ENCODE data around the gene ZIM2. TPM values are rescaled to one million over a fixed set of nuclear protein-coding genes. Genes with fewer than 3 reads are reported as not detected.

ZIM2 gene
- total and polyA plus RNA-seq, 8 donors = 0.08 to 0.52 (median 0.12) TPM; not detected in 3

- intact Hi-C loops (cut with DNase I) = no loop called here
These were observed 17.8 kb downstream of the ZIM2 start for GRCh38 chr19:56822755-56823154.

DNA sequence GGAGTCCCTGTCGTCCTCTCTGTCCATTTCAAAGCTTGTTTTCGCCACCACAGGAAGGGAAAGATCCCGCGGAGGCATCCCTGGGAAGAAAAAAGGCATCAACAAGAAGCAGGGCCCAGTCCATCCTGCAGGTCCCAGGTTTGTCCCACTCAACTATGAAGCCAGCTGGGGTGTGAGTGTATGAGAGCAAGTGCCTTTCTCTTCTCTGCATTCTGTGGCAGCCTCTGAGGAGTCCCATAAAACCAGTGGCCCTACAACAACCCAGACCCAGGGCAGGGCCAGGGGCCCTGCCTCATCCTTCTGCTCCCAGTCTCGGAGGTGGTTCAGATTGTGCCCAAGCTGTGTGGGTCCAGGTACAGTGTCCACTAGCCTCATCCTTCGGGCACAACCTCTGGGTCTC lies 18.9 kb downstream of the ZIM2 start:
- DNase-seq = no peak
- no peak overlapping the region for H3K27ac ChIP-seq
- H3K4me3 ChIP-seq = no peak overlapping the region
- TF ChIP-seq CTCF (IDR thresholded peaks at IDR 0.05) = no peak
- no peaks in the 10 kb centered on the region for H3K9me3 ChIP-seq
- ATAC-seq = no peak
- no peaks in the 10 kb centered on the region for H3K27me3 ChIP-seq
- WGBS, 2 donors = 69 to 86% methylated on average over 6 of the region's 6 CpGs
- intact Hi-C loops (cut with DNase I) = no loop called here
- H3K4me1 ChIP-seq = no peaks in the 10 kb centered on the region
- no peak for FAIRE-seq
- peaks cover 0 to 5% (median 0%) of the 10 kb centered on the region in 3 donors for H3K36me3 ChIP-seq

More at GRCh38 chr19:56822755-56823154, 17.8 kb downstream of the ZIM2 start:
- Histone ChIP-seq H3K36me3 (peaks cover 0 to 5% (median 0%) of the 10 kb centered on the region in 3 donors), H3K4me1 (no peaks in the 10 kb centered on the region), H3K27ac (no peak overlapping the region), H3K9me3 (no peaks in the 10 kb centered on the region), H3K27me3 (no peaks in the 10 kb centered on the region), H3K4me3 (no peak overlapping the region)
- WGBS, 2 donors = 82 to 88% methylated on average over 5 of the region's 5 CpGs
- FAIRE-seq = no peak
- no peak for ATAC-seq
- no peak for TF ChIP-seq CTCF (IDR thresholded peaks at IDR 0.05)
- no peak for DNase-seq

GRCh38 chr19:56821209-56821608 lies 19.3 kb downstream of the ZIM2 start:
- TF ChIP-seq CTCF (IDR thresholded peaks at IDR 0.05) = no peak
- H3K9me3 ChIP-seq = no peaks in the 10 kb centered on the region
- FAIRE-seq = no peak

GRCh38 chr19:56819166-56819565 lies 21.4 kb downstream of the ZIM2 start:
- intact Hi-C loops (cut with DNase I) = no loop called here
- no peak for TF ChIP-seq CTCF (IDR thresholded peaks at IDR 0.05)
- H3K36me3 ChIP-seq = peaks cover 0 to 5% (median 0%) of the 10 kb centered on the region in 3 donors
- H3K27me3 ChIP-seq = no peaks in the 10 kb centered on the region
- no peak overlapping the region for H3K27ac ChIP-seq
- ATAC-seq (no peak), FAIRE-seq (no peak), DNase-seq (no peak)
- no peaks in the 10 kb centered on the region for H3K9me3 ChIP-seq
- 78 to 83% methylated on average over 2 of the region's 2 CpGs for WGBS, 2 donors
- H3K4me1 ChIP-seq = no peaks in the 10 kb centered on the region
- no peak overlapping the region for H3K4me3 ChIP-seq

More at GRCh38 chr19:56821209-56821608, 19.3 kb downstream of the ZIM2 start:
- intact Hi-C loops (cut with DNase I) = no loop called here
- Histone ChIP-seq H3K4me1 (no peaks in the 10 kb centered on the region), H3K36me3 (peaks cover 0 to 5% (median 0%) of the 10 kb centered on the region in 3 donors), H3K4me3 (no peak overlapping the region), H3K27ac (no peak overlapping the region), H3K27me3 (no peaks in the 10 kb centered on the region)
- no peak for DNase-seq
- ATAC-seq = no peak
- WGBS, 2 donors = 59 to 63% methylated on average over 5 of the region's 5 CpGs

DNA sequence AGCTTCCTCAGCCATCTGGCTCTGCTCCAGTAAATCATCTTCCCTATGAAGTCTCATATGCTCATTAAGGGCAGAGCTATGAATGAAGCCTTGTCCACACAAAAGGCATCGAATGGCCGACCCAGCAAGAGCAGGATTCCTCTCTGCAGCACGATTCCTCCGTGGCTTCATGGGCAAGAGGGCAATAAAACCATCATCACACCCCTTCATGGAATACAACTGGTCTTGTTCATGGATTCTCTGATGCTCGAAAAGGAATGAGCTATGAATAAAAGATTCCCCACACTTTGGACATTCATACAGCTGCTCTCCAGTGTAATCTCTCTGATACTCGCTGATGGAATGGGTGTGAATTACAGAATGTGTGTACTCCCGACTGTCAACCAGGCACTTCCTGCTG lies 25.9 kb downstream of the ZIM2 start:
- no peak for TF ChIP-seq CTCF (IDR thresholded peaks at IDR 0.05)
- no peak for DNase-seq
- Histone ChIP-seq H3K27me3 (no peaks in the 10 kb centered on the region), H3K4me3 (no peak overlapping the region), H3K4me1 (no peaks in the 10 kb centered on the region), H3K36me3 (no peaks in the 10 kb centered on the region), H3K27ac (no peak overlapping the region), H3K9me3 (no peaks in the 10 kb centered on the region)
- no peak for ATAC-seq
- intact Hi-C loops (cut with DNase I) = no loop called here
- FAIRE-seq = no peak
- 77 to 78% methylated on average over 7 of the region's 7 CpGs for WGBS, 2 donors

Data from pancreas (tissue), 10 donors.